ENCODE data around the gene SPIN1.
"Not testable (repeated sequence)": the region's sequence is repeated elsewhere in the genome, so short reads cannot be mapped to it uniquely, and the experiment has no call there.

DNA sequence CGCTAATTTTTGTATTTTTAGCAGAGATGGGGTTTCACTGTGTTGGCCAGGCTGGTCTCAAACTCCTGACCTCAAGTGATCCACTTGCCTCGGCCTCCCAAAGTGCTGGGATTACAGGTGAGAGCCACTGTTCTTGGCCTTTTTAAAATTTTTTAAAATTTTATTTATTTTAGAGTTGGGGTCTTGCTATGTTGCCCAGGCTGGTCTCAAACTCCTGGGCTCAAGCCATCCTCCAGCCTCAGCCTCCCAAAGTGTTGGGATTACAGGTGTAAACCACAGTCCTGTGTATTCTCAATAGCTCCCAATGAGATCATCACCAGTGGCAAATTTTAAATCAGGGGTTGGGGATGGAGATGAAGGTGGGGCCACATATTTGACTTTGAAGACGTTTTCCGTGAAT, 2.1 kb upstream of the SPIN1 start:
- TF ChIP-seq CHD2 (IDR thresholded peaks at IDR 0.05; ENCODE audit: low read length); EGR1 (IDR thresholded peaks at IDR 0.05; ENCODE audit: borderline replicate concordance, low read depth, low read length); RFX5 (IDR thresholded peaks at IDR 0.05; ENCODE audit: borderline replicate concordance, low read depth, low read length); FOSL1 (IDR thresholded peaks at IDR 0.05; ENCODE audit: insufficient read depth, low read depth, low read length): not testable (repeated sequence)
- TF ChIP-seq, protein P1, sequence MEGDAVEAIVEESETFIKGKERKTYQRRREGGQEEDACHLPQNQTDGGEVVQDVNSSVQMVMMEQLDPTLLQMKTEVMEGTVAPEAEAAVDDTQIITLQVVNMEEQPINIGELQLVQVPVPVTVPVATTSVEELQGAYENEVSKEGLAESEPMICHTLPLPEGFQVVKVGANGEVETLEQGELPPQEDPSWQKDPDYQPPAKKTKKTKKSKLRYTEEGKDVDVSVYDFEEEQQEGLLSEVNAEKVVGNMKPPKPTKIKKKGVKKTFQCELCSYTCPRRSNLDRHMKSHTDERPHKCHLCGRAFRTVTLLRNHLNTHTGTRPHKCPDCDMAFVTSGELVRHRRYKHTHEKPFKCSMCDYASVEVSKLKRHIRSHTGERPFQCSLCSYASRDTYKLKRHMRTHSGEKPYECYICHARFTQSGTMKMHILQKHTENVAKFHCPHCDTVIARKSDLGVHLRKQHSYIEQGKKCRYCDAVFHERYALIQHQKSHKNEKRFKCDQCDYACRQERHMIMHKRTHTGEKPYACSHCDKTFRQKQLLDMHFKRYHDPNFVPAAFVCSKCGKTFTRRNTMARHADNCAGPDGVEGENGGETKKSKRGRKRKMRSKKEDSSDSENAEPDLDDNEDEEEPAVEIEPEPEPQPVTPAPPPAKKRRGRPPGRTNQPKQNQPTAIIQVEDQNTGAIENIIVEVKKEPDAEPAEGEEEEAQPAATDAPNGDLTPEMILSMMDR (IDR thresholded peaks at IDR 0.05; ENCODE audit: control extremely low read depth in 1 of 3, insufficient read depth in 1 of 3, low read depth in 1 of 3, low read length in 3 of 3), result not testable (repeated sequence)
